Upper lobe of right lung (tissue), 1 donor: Measurements from ENCODE around the gene SHFL. TPM values are rescaled to one million over a fixed set of nuclear protein-coding genes. Genes with fewer than 3 reads are reported as not detected.
A peak's percentile ranks its signal among the peaks of the same experiment; 100 is the strongest.

Experiments used
- ATAC-seq: fragments of 200-7000 bp; cut with Tn5 transposase; one replicate; pipeline ENCODE4 v1.9.1; 2020; ENCODE audit warnings: mild to moderate bottlenecking, moderate library complexity
- DNase-seq: peaks from one replicate; pipeline ENCODE4 v3.0.0-alpha.2; 2020
- H3K27ac ChIP-seq: fragments of 200-600 bp; one replicate; pipeline ENCODE4 v1.8.0; 2022
- H3K27me3 ChIP-seq: fragments of 200-600 bp; one replicate; pipeline ENCODE4 v1.8.0; 2022; ENCODE audit warnings: mild to moderate bottlenecking
- H3K36me3 ChIP-seq: fragments of 200-600 bp; one replicate; pipeline ENCODE4 v1.8.0; 2022
- H3K4me1 ChIP-seq: fragments of 200-600 bp; one replicate; pipeline ENCODE4 v1.8.0; 2022
- H3K4me3 ChIP-seq: fragments of 200-600 bp; one replicate; pipeline ENCODE4 v1.8.0; 2022; ENCODE audit warnings: mild to moderate bottlenecking
- H3K9me3 ChIP-seq: fragments of 200-600 bp; one replicate; pipeline ENCODE4 v1.8.0; 2022
- CTCF ChIP-seq: fragments of 200-600 bp; IDR thresholded peaks from one replicate; pipeline ENCODE4 v1.8.0; 2022; ENCODE audit warnings: antibody characterized with exemption
- intact Hi-C: fragments of 100-400 bp; cut with DNase I; formaldehyde crosslinking; loops from one replicate; pipeline ENCODE4 v1.11.0; 2022
- total RNA-seq: library from RNA; stranded (reverse); fragmentation: NEBNext Ultra II Directional; extraction: Animal tissue kit (Norgen Biotek cat#: 25700); gene quantifications from one replicate; pipeline ENCODE4 v1.2.1, GENCODE V29; 2021
- donor health status: DM: no; HTN: yes; CAD: no; lungs with severe emphysema.

Gene SHFL
- total RNA-seq, 1 donor from 2014 or later, result 52.0 TPM

GRCh38 chr19:10079031-10079453, 7.1 kb upstream of the SHFL start:
- intact Hi-C loops, result no loop called here
- Histone ChIP-seq H3K4me1 (no peaks in the 10 kb centered on the region), H3K27me3 (no peaks in the 10 kb centered on the region), H3K4me3 (no peak overlapping the region), H3K36me3 (no peaks in the 10 kb centered on the region), H3K27ac (no peak overlapping the region), H3K9me3 (no peaks in the 10 kb centered on the region)
- no peak for TF ChIP-seq CTCF
- ATAC-seq (peak; percentile 30), DNase-seq (no peak)

- intact Hi-C loops, result no loop called here
- no peaks in the 10 kb centered on the region for H3K9me3 ChIP-seq
- no peaks in the 10 kb centered on the region for H3K27me3 ChIP-seq
- H3K36me3 ChIP-seq, result no peaks in the 10 kb centered on the region
- no peak for TF ChIP-seq CTCF
- H3K4me3 ChIP-seq, result no peak overlapping the region
- ATAC-seq (no peak), DNase-seq (no peak)
- no peak overlapping the region for H3K27ac ChIP-seq
- H3K4me1 ChIP-seq, result no peaks in the 10 kb centered on the region
Observed at GRCh38 chr19:10083911-10084310, 2.2 kb upstream of the SHFL start.

- peaks cover 6% of the 10 kb centered on the region for H3K36me3 ChIP-seq
- no peak overlapping the region for H3K4me3 ChIP-seq
- no peak for ATAC-seq
- H3K9me3 ChIP-seq, result no peaks in the 10 kb centered on the region
- H3K27me3 ChIP-seq, result no peaks in the 10 kb centered on the region
- no peak for DNase-seq
- H3K4me1 ChIP-seq, result no peaks in the 10 kb centered on the region
- no peak overlapping the region for H3K27ac ChIP-seq
- intact Hi-C loops, result no loop called here
- TF ChIP-seq CTCF, result no peak
Observed at GRCh38 chr19:10084803-10085202, 1.3 kb upstream of the SHFL start.

GRCh38 chr19:10086591-10087192, 575 bp downstream of the SHFL start:
- no peaks in the 10 kb centered on the region for H3K27me3 ChIP-seq
- TF ChIP-seq CTCF, result no peak
- ATAC-seq (peak; percentile 12), DNase-seq (no peak)
- H3K36me3 ChIP-seq, result peaks cover 6% of the 10 kb centered on the region
- H3K9me3 ChIP-seq, result no peaks in the 10 kb centered on the region
- H3K4me3 ChIP-seq, result peak overlapping the region; percentile 92
- intact Hi-C loops, result no loop called here
- H3K27ac ChIP-seq, result peak overlapping the region; percentile 89
- H3K4me1 ChIP-seq, result no peaks in the 10 kb centered on the region

- DNase-seq (no peak), ATAC-seq (no peak)
- Histone ChIP-seq H3K27me3 (no peaks in the 10 kb centered on the region), H3K9me3 (no peaks in the 10 kb centered on the region), H3K4me1 (no peaks in the 10 kb centered on the region), H3K36me3 (peaks cover 14% of the 10 kb centered on the region), H3K4me3 (peak overlapping the region; percentile 92), H3K27ac (no peak overlapping the region)
- intact Hi-C loops, result no loop called here
- TF ChIP-seq CTCF, result no peak
Observed at GRCh38 chr19:10087296-10088061, 1.4 kb downstream of the SHFL start.
